Astrocyte (in vitro differentiated cells and primary cell): ENCODE measurements around the gene IDH2.

ENCODE experiments used
- CTCF ChIP-seq: IDR thresholded peaks from 2 replicates; pipeline ENCODE4 v1.5.1; 2011; ENCODE audit warnings: low read depth, mild to moderate bottlenecking, inconsistent platforms, low read length, moderate library complexity; ENCODE audit not compliant: insufficient read depth
- EZH2 ChIP-seq: IDR thresholded peaks from 2 replicates; pipeline ENCODE4 v1.6.1; 2012; ENCODE audit warnings: mild to moderate bottlenecking, low read length, inconsistent platforms; ENCODE audit not compliant: insufficient read depth

GRCh38 chr15:90085565-90085964, 16.7 kb downstream of the IDH2 start:
- TF ChIP-seq CTCF: no peak
- no peak for TF ChIP-seq EZH2
